Smooth muscle cell (in vitro differentiated cells): ENCODE data around the gene OR4C5. TPM values are rescaled to one million over a fixed set of nuclear protein-coding genes. Genes with fewer than 3 reads are reported as not detected.
"Not testable (repeated sequence)": the region's sequence is repeated elsewhere in the genome, so short reads cannot be mapped to it uniquely, and the experiment has no call there.

Source experiments
- DNase-seq: peaks from one replicate; lab custom pipeline; 2025; ENCODE audit not compliant: unreplicated experiment; lab: John Stamatoyannopoulos, UW
- H2AFZ ChIP-seq: fragments of 200-600 bp; sonication (generic); 2 replicates; pipeline ENCODE4 v1.6.0; 2016; ENCODE audit warnings: antibody characterized with exemption, low read depth, mild to moderate bottlenecking
- H3F3A ChIP-seq: fragments of 200-600 bp; sonication (generic); 2 replicates; pipeline ENCODE4 v1.6.0; 2017; ENCODE audit warnings: antibody characterized with exemption, low read depth
- H3K27ac ChIP-seq: fragments of 200-600 bp; sonication (generic); 2 replicates; pipeline ENCODE4 v1.5.1; 2016; ENCODE audit warnings: low read depth, mild to moderate bottlenecking
- H3K27me3 ChIP-seq: fragments of 200-600 bp; sonication (generic); 2 replicates; pipeline ENCODE4 v1.6.1; 2016; ENCODE audit warnings: low read depth, mild to moderate bottlenecking
- H3K36me3 ChIP-seq: fragments of 200-600 bp; sonication (generic); 2 replicates; pipeline ENCODE4 v1.5.1; 2016; ENCODE audit warnings: low read depth
- H3K4me1 ChIP-seq: fragments of 200-600 bp; sonication (generic); 2 replicates; pipeline ENCODE4 v1.5.1; 2016; ENCODE audit warnings: low read depth
- H3K4me2 ChIP-seq: fragments of 200-600 bp; sonication (generic); 2 replicates; pipeline ENCODE4 v1.6.0; 2016; ENCODE audit warnings: mild to moderate bottlenecking
- H3K4me3 ChIP-seq: fragments of 200-600 bp; sonication (generic); 2 replicates; pipeline ENCODE4 v1.5.1; 2016; ENCODE audit warnings: mild to moderate bottlenecking
- H3K79me2 ChIP-seq: fragments of 200-600 bp; sonication (generic); 2 replicates; pipeline ENCODE4 v1.6.0; 2016; ENCODE audit warnings: low read depth, mild to moderate bottlenecking
- H3K9ac ChIP-seq: fragments of 200-600 bp; sonication (generic); 2 replicates; pipeline ENCODE4 v1.6.0; 2016; ENCODE audit warnings: low read depth
- H3K9me3 ChIP-seq: fragments of 200-600 bp; sonication (generic); replicated peaks from 2 replicates; pipeline ENCODE4 v1.5.1; 2016; ENCODE audit warnings: low read depth
- H4K20me1 ChIP-seq: fragments of 200-600 bp; sonication (generic); 2 replicates; pipeline ENCODE4 v1.6.0; 2016; ENCODE audit warnings: low read depth
- WGBS: methylation state at CpG from one replicate; pipeline ENCODE4 v1.1.7; 2016; ENCODE audit warnings: low lambda C conversion rate; 5-methylcytosine and 5-hydroxymethylcytosine counted together
- polyA plus RNA-seq: library from polyadenylated mRNA; unstranded; fragments of >200 nt; fragmentation: Nextera tagmentation; extraction: Ambion mirVana; gene quantifications from 2 replicates; pipeline ENCODE4 v1.2.1, GENCODE V29; 2016
- total RNA-seq: library from RNA; depleted of rRNA; stranded (reverse); fragments of >200 nt; gene quantifications from 2 replicates; pipeline ENCODE4 v1.2.3, GENCODE V29; 2014
- TF ChIP-seq, protein P1 (sequence below): fragments of 200-600 bp; sonication (generic); IDR thresholded peaks from 2 replicates; pipeline ENCODE4 v1.5.1; 2017; ENCODE audit warnings: borderline replicate concordance, mild to moderate bottlenecking, antibody characterized with exemption; ENCODE audit not compliant: insufficient read depth, poor library complexity, severe bottlenecking

Gene OR4C5
- total RNA-seq (not detected in 2 replicates), polyA plus RNA-seq (not detected in 2 replicates)

DNA sequence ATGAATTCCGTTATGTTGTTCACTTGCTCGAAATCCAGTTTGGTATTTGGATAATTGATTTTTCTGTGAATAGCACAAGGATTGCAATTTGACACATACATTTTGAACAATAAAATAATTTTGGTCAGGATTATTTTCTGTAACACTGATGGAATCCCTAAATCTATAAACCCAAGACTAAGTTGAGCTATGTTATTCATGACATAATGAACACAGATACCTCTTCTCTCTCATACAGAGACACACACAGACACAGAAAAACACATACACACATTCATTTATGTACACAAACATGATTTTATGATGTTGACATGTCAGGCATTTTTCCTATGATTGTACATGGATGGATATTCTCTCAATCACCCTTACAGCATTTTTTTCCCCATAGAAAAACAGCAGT, at the start of gene OR4C5:
TSS of gene OR4C5 (minus strand) at position 101 of the 400 bp plus-strand sequence. CDS start at position 101, 0 bp downstream.
- TF ChIP-seq, protein P1, sequence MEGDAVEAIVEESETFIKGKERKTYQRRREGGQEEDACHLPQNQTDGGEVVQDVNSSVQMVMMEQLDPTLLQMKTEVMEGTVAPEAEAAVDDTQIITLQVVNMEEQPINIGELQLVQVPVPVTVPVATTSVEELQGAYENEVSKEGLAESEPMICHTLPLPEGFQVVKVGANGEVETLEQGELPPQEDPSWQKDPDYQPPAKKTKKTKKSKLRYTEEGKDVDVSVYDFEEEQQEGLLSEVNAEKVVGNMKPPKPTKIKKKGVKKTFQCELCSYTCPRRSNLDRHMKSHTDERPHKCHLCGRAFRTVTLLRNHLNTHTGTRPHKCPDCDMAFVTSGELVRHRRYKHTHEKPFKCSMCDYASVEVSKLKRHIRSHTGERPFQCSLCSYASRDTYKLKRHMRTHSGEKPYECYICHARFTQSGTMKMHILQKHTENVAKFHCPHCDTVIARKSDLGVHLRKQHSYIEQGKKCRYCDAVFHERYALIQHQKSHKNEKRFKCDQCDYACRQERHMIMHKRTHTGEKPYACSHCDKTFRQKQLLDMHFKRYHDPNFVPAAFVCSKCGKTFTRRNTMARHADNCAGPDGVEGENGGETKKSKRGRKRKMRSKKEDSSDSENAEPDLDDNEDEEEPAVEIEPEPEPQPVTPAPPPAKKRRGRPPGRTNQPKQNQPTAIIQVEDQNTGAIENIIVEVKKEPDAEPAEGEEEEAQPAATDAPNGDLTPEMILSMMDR: no peak
- Histone ChIP-seq H3K9me3 (no peaks in the 10 kb centered on the region), H4K20me1 (no peaks in the 10 kb centered on the region), H3F3A (no peaks in the 10 kb centered on the region), H3K4me2 (no peak within 1 kb of the TSS), H2AFZ (no peak within 1 kb of the TSS), H3K4me3 (no peak within 1 kb of the TSS), H3K36me3 (no peaks in the 10 kb centered on the region), H3K9ac (no peak within 1 kb of the TSS), H3K4me1 (no peaks in the 10 kb centered on the region), H3K27me3 (no peaks in the 10 kb centered on the region), H3K79me2 (no peaks in the 10 kb centered on the region), H3K27ac (no peak within 1 kb of the TSS)
- 71% methylated on average over 2 of the region's 2 CpGs for WGBS
- DNase-seq: no peak

DNA sequence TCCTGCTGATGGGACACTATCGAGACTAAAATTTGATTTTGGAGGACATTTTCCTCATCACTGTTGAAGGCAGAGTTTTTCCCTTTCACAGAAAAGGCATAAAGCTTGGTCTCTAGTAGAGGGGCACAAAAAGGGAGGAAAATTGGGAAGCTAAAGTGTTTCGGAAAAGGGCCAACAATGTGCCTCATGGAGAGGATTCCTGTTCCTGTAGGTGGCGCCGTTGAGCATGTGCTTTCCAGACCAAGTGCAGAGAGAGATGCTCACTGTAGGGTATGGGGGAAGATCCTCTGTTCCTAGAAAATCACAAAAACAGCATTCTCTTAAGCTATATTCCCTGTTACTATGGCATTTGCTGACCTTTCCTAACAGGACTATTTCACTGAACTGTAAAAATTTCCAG, 18.4 kb upstream of the OR4C5 start:
- Histone ChIP-seq H3K9ac (no peak overlapping the region), H3K4me3 (no peak overlapping the region), H2AFZ (no peak overlapping the region), H3K27me3 (no peaks in the 10 kb centered on the region), H3K4me1 (no peaks in the 10 kb centered on the region), H3K36me3 (no peaks in the 10 kb centered on the region), H4K20me1 (no peaks in the 10 kb centered on the region), H3F3A (no peaks in the 10 kb centered on the region), H3K4me2 (no peak overlapping the region), H3K79me2 (no peaks in the 10 kb centered on the region), H3K9me3 (peaks cover 5% of the 10 kb centered on the region), H3K27ac (no peak overlapping the region)
- DNase-seq: no peak
- TF ChIP-seq, protein P1: no peak
- 55% methylated on average over 4 of the region's 4 CpGs for WGBS

DNA sequence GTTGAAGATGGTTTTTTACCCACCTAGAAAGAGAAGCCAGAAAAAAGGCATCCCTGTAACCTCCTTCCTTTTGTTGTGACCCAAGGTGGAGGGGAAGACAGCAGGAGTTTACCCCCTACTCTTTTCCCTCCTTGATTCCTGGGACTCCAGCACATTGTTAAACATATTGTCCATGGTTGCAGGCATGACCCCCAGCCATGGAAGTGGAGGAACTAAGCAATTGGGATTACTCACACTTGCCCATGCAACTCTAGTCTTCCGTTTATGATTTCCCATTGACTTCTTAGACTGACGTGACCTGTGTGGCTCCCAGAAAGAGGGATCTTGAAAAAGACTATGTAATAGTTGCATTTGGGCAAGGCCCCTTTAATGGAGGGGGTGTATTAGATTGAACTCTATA, 17.9 kb upstream of the OR4C5 start:
- not testable (repeated sequence) for H4K20me1 ChIP-seq, H3K27ac ChIP-seq, H3K9ac ChIP-seq, H3K9me3 ChIP-seq, H3K4me1 ChIP-seq, DNase-seq, H3K36me3 ChIP-seq, H3F3A ChIP-seq, H3K27me3 ChIP-seq, H3K4me3 ChIP-seq, H3K79me2 ChIP-seq, H3K4me2 ChIP-seq, H2AFZ ChIP-seq
- 41% methylated on average over 2 of the region's 2 CpGs for WGBS

DNA sequence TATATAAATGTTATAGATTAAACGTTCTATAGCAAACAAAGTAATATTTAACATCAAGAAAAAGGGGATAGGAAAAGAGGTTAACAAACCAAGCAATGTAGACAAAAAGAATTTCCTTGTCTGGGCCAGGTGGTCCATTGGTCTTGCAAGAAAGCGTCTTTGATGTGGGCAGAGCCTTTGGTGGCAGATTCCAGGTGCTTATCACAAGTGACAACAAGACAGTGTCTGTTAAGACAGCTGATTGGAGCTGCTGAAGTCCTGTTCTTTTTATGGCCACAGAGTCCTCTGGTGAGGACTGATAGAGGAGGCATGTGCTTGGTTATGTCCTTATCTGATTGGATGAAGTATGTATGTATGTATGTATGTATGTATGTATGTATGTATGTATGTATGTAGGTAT, 5.0 kb downstream of the OR4C5 start:
- 32% methylated on average over 2 of the region's 2 CpGs for WGBS
- H3K4me1 ChIP-seq, H3K27ac ChIP-seq, H4K20me1 ChIP-seq, H3K9ac ChIP-seq, H3F3A ChIP-seq, H3K4me2 ChIP-seq, DNase-seq, H3K79me2 ChIP-seq, H3K4me3 ChIP-seq, H3K36me3 ChIP-seq, H3K27me3 ChIP-seq, H2AFZ ChIP-seq, H3K9me3 ChIP-seq: not testable (repeated sequence)

DNA sequence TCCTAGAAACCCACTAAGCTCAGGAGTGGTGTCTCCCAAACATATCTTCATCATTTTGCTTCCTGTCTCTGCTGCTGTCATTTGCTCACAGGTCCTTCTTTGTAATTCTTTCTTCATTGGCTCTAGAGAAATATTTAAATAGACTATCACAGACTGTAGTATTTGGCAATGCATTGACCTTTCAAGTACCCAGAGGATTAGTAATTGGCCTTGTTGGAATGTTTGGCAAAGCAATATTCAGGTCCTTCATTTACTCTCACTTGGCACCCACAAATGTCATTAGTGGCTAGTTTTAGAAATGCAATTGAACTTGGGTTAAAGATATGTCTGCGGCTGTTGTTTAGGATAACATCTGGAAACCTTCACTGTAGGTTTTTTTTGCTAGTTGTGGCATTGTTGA, 11.6 kb downstream of the OR4C5 start:
- Histone ChIP-seq H3K9me3 (peaks cover 11% of the 10 kb centered on the region), H3K79me2 (no peaks in the 10 kb centered on the region), H3F3A (no peaks in the 10 kb centered on the region), H3K27me3 (no peaks in the 10 kb centered on the region), H4K20me1 (no peaks in the 10 kb centered on the region), H3K4me2 (no peak overlapping the region), H2AFZ (no peak overlapping the region), H3K27ac (no peak overlapping the region), H3K4me1 (no peaks in the 10 kb centered on the region), H3K4me3 (no peak overlapping the region), H3K36me3 (no peaks in the 10 kb centered on the region), H3K9ac (no peak overlapping the region)
- 85% methylated on average over 1 of the region's 1 CpG for WGBS
- TF ChIP-seq, protein P1: no peak
- DNase-seq: no peak
